Esophagus muscularis mucosa (tissue), 4 donors: ENCODE measurements around the gene SLC35C1. TPM values are rescaled to one million over a fixed set of nuclear protein-coding genes. Genes with fewer than 3 reads are reported as not detected.

Source experiments
- DNase-seq: peaks from one replicate; pipeline ENCODE4 v3.0.0-alpha.2; 2017; ENCODE audit errors: extremely low spot score
- H3K27ac ChIP-seq, 4 donors: fragments of 200-600 bp; sonication (generic); replicated peaks in 1 of 4; 1 replicate in 3 of 4; 2 replicates in 1 of 4; pipeline ENCODE4 v1.5.1; 2016 to 2019; ENCODE audit warnings: mild to moderate bottlenecking in 1 of 4
- H3K27me3 ChIP-seq, 4 donors: fragments of 200-600 bp; sonication (generic); one replicate each; pipeline versions ENCODE4 v1.5.1 to v1.6.0; 2016 to 2019
- H3K36me3 ChIP-seq, 4 donors: fragments of 200-600 bp; sonication (generic); one replicate each; pipeline ENCODE4 v1.5.1; 2016 to 2019
- H3K4me1 ChIP-seq, 4 donors: fragments of 200-600 bp; sonication (generic); one replicate each; pipeline ENCODE4 v1.5.1; 2016 to 2019
- H3K4me3 ChIP-seq, 4 donors: fragments of 200-600 bp; sonication (generic); 1 replicate in 2 of 4; 2 replicates in 2 of 4; pipeline ENCODE4 v1.5.1; 2016 to 2019; ENCODE audit warnings: mild to moderate bottlenecking in 4 of 4, moderate library complexity in 1 of 4
- H3K9me3 ChIP-seq, 4 donors: fragments of 200-600 bp; sonication (generic); 1 replicate in 3 of 4; 2 replicates in 1 of 4; pipeline ENCODE4 v1.5.1; 2016 to 2019
- CTCF ChIP-seq, 3 experiments: fragments of 200-600 bp in 2 of 3; fragments of 450-650 bp in 1 of 3; sonication (generic) in 2 of 3; IDR thresholded peaks; one replicate each; pipeline ENCODE4 v1.5.1; 2017 to 2019; ENCODE audit warnings: antibody characterized with exemption in 3 of 3, mild to moderate bottlenecking in 2 of 3, moderate library complexity in 1 of 3
- EP300 ChIP-seq: sonication (generic); formaldehyde crosslinking; IDR thresholded peaks from one replicate; pipeline ENCODE4 v1.6.1; 2017; ENCODE audit warnings: antibody characterized with exemption
- POLR2A ChIP-seq: fragments of 450-650 bp; IDR thresholded peaks from one replicate; pipeline ENCODE4 v1.6.1; 2017; ENCODE audit warnings: antibody characterized with exemption, moderate library complexity, mild to moderate bottlenecking, low read depth
- POLR2AphosphoS5 ChIP-seq, 2 donors: sonication (generic); formaldehyde crosslinking; IDR thresholded peaks; one replicate each; pipeline ENCODE4 v1.6.1; 2017; ENCODE audit warnings: antibody characterized with exemption in 2 of 2
- WGBS: methylation state at CpG from one replicate; pipeline ENCODE4 v1.1.5; 2018; 5-methylcytosine and 5-hydroxymethylcytosine counted together
- intact Hi-C: fragments of 100-400 bp; cut with DNase I; formaldehyde crosslinking; loops from one replicate; pipeline ENCODE4 v1.15.1; 2023
- total RNA-seq, 4 donors: library from RNA; depleted of rRNA; stranded (reverse); fragments of >200 nt; gene quantifications; one replicate each; pipeline versions ENCODE4 v1.1.0 to v1.2.1, GENCODE V29; 2016

The SLC35C1 gene
- total RNA-seq, 4 donors from 2014 or later: 9.6 to 18.0 (median 13.1) TPM

GRCh38 chr11:45852018-45852711 lies 47.2 kb downstream of the SLC35C1 start:
- no peak for DNase-seq
- WGBS: 63% methylated on average over 2 of the region's 4 CpGs
- no peaks in the 10 kb centered on the region for H3K27me3 ChIP-seq
- intact Hi-C loops: no loop called here
- no peaks in the 10 kb centered on the region for H3K9me3 ChIP-seq
- no peak overlapping the region for H3K4me3 ChIP-seq
- H3K4me1 ChIP-seq: peaks cover 89 to 93% (median 93%) of the 10 kb centered on the region in 4 donors
- peaks cover 0 to 18% (median 4%) of the 10 kb centered on the region in 4 donors for H3K36me3 ChIP-seq
- peak overlapping the region; percentile 84 to 99 (median 94) for H3K27ac ChIP-seq
- TF ChIP-seq POLR2A: no peak
- no peak for TF ChIP-seq CTCF (IDR thresholded peaks at IDR 0.05)
- TF ChIP-seq POLR2AphosphoS5 (IDR thresholded peaks at IDR 0.05): no peak
- no peak for TF ChIP-seq EP300

- DNase-seq: no peak
- Histone ChIP-seq H3K4me3 (no peak overlapping the region), H3K27ac (peak overlapping the region; percentile 84 to 99 (median 94)), H3K4me1 (peaks cover 95 to 99% (median 98%) of the 10 kb centered on the region in 4 donors), H3K9me3 (no peaks in the 10 kb centered on the region), H3K27me3 (no peaks in the 10 kb centered on the region), H3K36me3 (peaks cover 0 to 18% (median 6%) of the 10 kb centered on the region in 4 donors)
- intact Hi-C loops: no loop called here
- TF ChIP-seq EP300 (no peak), POLR2AphosphoS5 (IDR thresholded peaks at IDR 0.05) (no peak), CTCF (IDR thresholded peaks at IDR 0.05) (no peak), POLR2A (no peak)
- WGBS: 18% methylated on average over 1 of the region's 1 CpG
Observed at GRCh38 chr11:45852712-45853101, 47.8 kb downstream of the SLC35C1 start.

- no peak for TF ChIP-seq POLR2A
- no peak for TF ChIP-seq POLR2AphosphoS5 (IDR thresholded peaks at IDR 0.05)
- WGBS: 56% methylated on average over 7 of the region's 7 CpGs
- Histone ChIP-seq H3K9me3 (no peaks in the 10 kb centered on the region), H3K27ac (peak overlapping the region; percentile 84 to 99 (median 94)), H3K4me3 (no peak overlapping the region), H3K4me1 (peaks cover 99 to 100% (median 100%) of the 10 kb centered on the region in 4 donors), H3K27me3 (no peaks in the 10 kb centered on the region), H3K36me3 (peaks cover 0 to 21% (median 10%) of the 10 kb centered on the region in 4 donors)
- intact Hi-C loops: no loop called here
- DNase-seq: no peak
Observed at GRCh38 chr11:45853332-45854219, 48.6 kb downstream of the SLC35C1 start.

GRCh38 chr11:45855308-45855707 lies 50.4 kb downstream of the SLC35C1 start:
- H3K9me3 ChIP-seq: no peaks in the 10 kb centered on the region
- intact Hi-C loops: no loop called here
- no peak for TF ChIP-seq CTCF (IDR thresholded peaks at IDR 0.05)
- TF ChIP-seq EP300: no peak
- no peak for TF ChIP-seq POLR2A
- TF ChIP-seq POLR2AphosphoS5 (IDR thresholded peaks at IDR 0.05): no peak
- H3K27ac ChIP-seq: peak overlapping the region; percentile 84 to 99 (median 94)
- whole genome bisulfite sequencing: 96% methylated on average over 2 of the region's 5 CpGs
- H3K27me3 ChIP-seq: no peaks in the 10 kb centered on the region
- H3K4me1 ChIP-seq: peaks cover 100% of the 10 kb centered on the region in 4 donors
- H3K36me3 ChIP-seq: peaks cover 0 to 27% (median 14%) of the 10 kb centered on the region in 4 donors
- DNase-seq: no peak
- H3K4me3 ChIP-seq: no peak overlapping the region

GRCh38 chr11:45856044-45856468 lies 51.1 kb downstream of the SLC35C1 start:
- Histone ChIP-seq H3K27me3 (no peaks in the 10 kb centered on the region), H3K4me3 (no peak overlapping the region), H3K27ac (peak overlapping the region; percentile 84 to 99 (median 94)), H3K9me3 (no peaks in the 10 kb centered on the region), H3K36me3 (peaks cover 5 to 35% (median 19%) of the 10 kb centered on the region in 4 donors), H3K4me1 (peaks cover 98 to 100% (median 100%) of the 10 kb centered on the region in 4 donors)
- intact Hi-C loops: no loop called here
- no peak for DNase-seq
- TF ChIP-seq EP300 (no peak), POLR2AphosphoS5 (IDR thresholded peaks at IDR 0.05) (peak; percentile 35 to 42)
- 52% methylated on average over 6 of the region's 6 CpGs for WGBS
